H9 (cell line): ENCODE measurements around the gene PPFIA4. TPM values are rescaled to one million over a fixed set of nuclear protein-coding genes. Genes with fewer than 3 reads are reported as not detected.

Source experiments
- DNase-seq: peaks from one replicate; pipeline ENCODE4 v3.0.0-alpha.2; 2017
- H2AFZ ChIP-seq: one replicate; pipeline ENCODE4 v1.6.1; 2013; ENCODE audit warnings: mild to moderate bottlenecking, low read length, control low read depth, moderate library complexity
- H2AK5ac ChIP-seq: 2 replicates; pipeline ENCODE4 v1.6.1; 2013; ENCODE audit warnings: low read length, control low read depth, mixed read lengths; ENCODE audit not compliant: insufficient read length
- H2BK120ac ChIP-seq: one replicate; pipeline ENCODE4 v1.6.1; 2013; ENCODE audit warnings: low read depth, mild to moderate bottlenecking, low read length, control low read depth, inconsistent platforms; ENCODE audit not compliant: poor library complexity, severe bottlenecking
- H2BK12ac ChIP-seq: 2 replicates; pipeline ENCODE4 v1.6.1; 2013; ENCODE audit warnings: low read length, control low read depth, mixed read lengths, low read depth; ENCODE audit not compliant: insufficient read length
- H2BK15ac ChIP-seq: 2 replicates; pipeline ENCODE4 v1.6.1; 2013; ENCODE audit warnings: low read depth, low read length, control low read depth
- H2BK20ac ChIP-seq: one replicate; pipeline ENCODE4 v1.6.1; 2013; ENCODE audit warnings: low read depth, mild to moderate bottlenecking, low read length, control low read depth, inconsistent platforms; ENCODE audit not compliant: poor library complexity, severe bottlenecking
- H2BK5ac ChIP-seq: 2 replicates; pipeline ENCODE4 v1.6.1; 2013; ENCODE audit warnings: low read length, control low read depth, mixed read lengths; ENCODE audit not compliant: insufficient read length
- H3K14ac ChIP-seq: 2 replicates; pipeline ENCODE4 v1.6.1; 2013; ENCODE audit warnings: low read length, control low read depth; ENCODE audit not compliant: insufficient read depth
- H3K18ac ChIP-seq: 2 replicates; pipeline ENCODE4 v1.6.1; 2013; ENCODE audit warnings: low read depth, mild to moderate bottlenecking, mixed read lengths, low read length, control low read depth; ENCODE audit not compliant: insufficient read length
- H3K23ac ChIP-seq: 2 replicates; pipeline ENCODE4 v1.6.1; 2013; ENCODE audit warnings: low read length, control low read depth, mixed read lengths, low read depth; ENCODE audit not compliant: insufficient read length
- H3K23me2 ChIP-seq: 2 replicates; pipeline ENCODE4 v1.6.1; 2013; ENCODE audit warnings: low read depth, mild to moderate bottlenecking, mixed read lengths, low read length, control low read depth; ENCODE audit not compliant: insufficient read length, poor library complexity, severe bottlenecking
- H3K27ac ChIP-seq: 2 replicates; pipeline ENCODE4 v1.5.1; 2013; ENCODE audit warnings: low read length, control low read depth, mixed read lengths, low read depth; ENCODE audit not compliant: insufficient read length
- H3K27me3 ChIP-seq: 2 replicates; pipeline ENCODE4 v1.6.1; 2013; ENCODE audit warnings: low read length, control low read depth, inconsistent platforms; ENCODE audit not compliant: insufficient read depth
- H3K4ac ChIP-seq: 2 replicates; pipeline ENCODE4 v1.6.1; 2013; ENCODE audit warnings: low read depth, mild to moderate bottlenecking, control low read depth, inconsistent platforms, low read length, moderate library complexity
- H3K4me1 ChIP-seq: 2 replicates; pipeline ENCODE4 v1.6.1; 2013; ENCODE audit warnings: low read length, control low read depth, inconsistent platforms; ENCODE audit not compliant: insufficient read depth
- H3K4me2 ChIP-seq: 2 replicates; pipeline ENCODE4 v1.6.1; 2013; ENCODE audit warnings: low read length, control low read depth, mixed read lengths; ENCODE audit not compliant: insufficient read length, insufficient read depth
- H3K56ac ChIP-seq: 2 replicates; pipeline ENCODE4 v1.6.1; 2013; ENCODE audit warnings: low read depth, mild to moderate bottlenecking, mixed read lengths, low read length, control low read depth; ENCODE audit not compliant: insufficient read length
- H3K79me1 ChIP-seq: 2 replicates; pipeline ENCODE4 v1.6.1; 2013; ENCODE audit warnings: low read depth, mild to moderate bottlenecking, moderate library complexity, low read length, control low read depth, inconsistent platforms; ENCODE audit not compliant: insufficient read depth, poor library complexity, severe bottlenecking
- H3K79me2 ChIP-seq: 2 replicates; pipeline ENCODE4 v1.6.1; 2013; ENCODE audit warnings: low read length, control low read depth, inconsistent platforms; ENCODE audit not compliant: insufficient read depth
- H3K9ac ChIP-seq: 2 replicates; pipeline ENCODE4 v1.6.1; 2013; ENCODE audit warnings: low read length, control low read depth, mixed read lengths; ENCODE audit not compliant: insufficient read length; ENCODE audit errors: extremely low read depth
- H3K9me3 ChIP-seq: one replicate; pipeline ENCODE4 v1.6.1; 2013; ENCODE audit warnings: low read depth, low read length, inconsistent platforms; ENCODE audit not compliant: control insufficient read depth
- H3T11ph ChIP-seq: one replicate; pipeline ENCODE4 v1.6.1; 2013; ENCODE audit warnings: mild to moderate bottlenecking, low read length, control low read depth, inconsistent platforms
- H4K20me1 ChIP-seq: one replicate; pipeline ENCODE4 v1.6.1; 2013; ENCODE audit not compliant: control insufficient read depth, insufficient read length, insufficient read depth
- H4K5ac ChIP-seq: 2 replicates; pipeline ENCODE4 v1.6.1; 2013; ENCODE audit warnings: low read depth, mild to moderate bottlenecking, mixed read lengths, low read length, control low read depth; ENCODE audit not compliant: insufficient read length
- H4K8ac ChIP-seq: replicated peaks from 2 replicates; pipeline ENCODE4 v1.6.1; 2013; ENCODE audit warnings: low read length, control low read depth, mixed read lengths, low read depth; ENCODE audit not compliant: insufficient read length
- H4K91ac ChIP-seq: 2 replicates; pipeline ENCODE4 v1.6.1; 2013; ENCODE audit warnings: low read depth, mild to moderate bottlenecking, moderate library complexity, mixed read lengths, low read length, control low read depth; ENCODE audit not compliant: insufficient read length
- H3K27ac Mint-ChIP-seq, 3 experiments: 2 replicates in 2 of 3; 3 replicates in 1 of 3; pipeline ENCODE4 v1.8.0; 2020 to 2021; ENCODE audit warnings: mixed read lengths in 3 of 3, mild to moderate bottlenecking in 1 of 3, moderate library complexity in 1 of 3
- H3K27me3 Mint-ChIP-seq: 2 replicates; pipeline ENCODE4 v1.8.0; 2021; ENCODE audit warnings: low read depth, mild to moderate bottlenecking, moderate library complexity, mixed read lengths
- H3K36me3 Mint-ChIP-seq, 3 experiments: 2 replicates in 2 of 3; 3 replicates in 1 of 3; pipeline ENCODE4 v1.8.0; 2020 to 2021; ENCODE audit warnings: low read depth in 3 of 3, mixed read lengths in 3 of 3; ENCODE audit not compliant: insufficient read depth in 1 of 3
- H3K4me1 Mint-ChIP-seq, 2 experiments: 2 replicates each; pipeline ENCODE4 v1.8.0; 2020; ENCODE audit warnings: mixed read lengths in 2 of 2
- H3K4me3 Mint-ChIP-seq, 2 experiments: 2 replicates in 1 of 2; 3 replicates in 1 of 2; pipeline ENCODE4 v1.8.0; 2020 to 2021; ENCODE audit warnings: mild to moderate bottlenecking in 2 of 2, mixed read lengths in 2 of 2, moderate library complexity in 1 of 2
- H3K9me3 Mint-ChIP-seq, 2 experiments: 2 replicates in 1 of 2; 3 replicates in 1 of 2; pipeline ENCODE4 v1.8.0; 2020; ENCODE audit warnings: mild to moderate bottlenecking in 2 of 2, mixed read lengths in 2 of 2, moderate library complexity in 1 of 2
- WGBS: extraction: QIAGEN DNeasy Blood & Tissue Kit; methylation state at CpG from one replicate; pipeline ENCODE4 v1.1.7; 2013; ENCODE audit warnings: missing lambda C conversion rate, low lambda C conversion rate, mixed read lengths; ENCODE audit not compliant: insufficient read length; ENCODE audit errors: extremely low coverage; 5-methylcytosine and 5-hydroxymethylcytosine counted together
- total RNA-seq: library from RNA; stranded (reverse); gene quantifications from 2 replicates; pipeline ENCODE4 v1.2.1, GENCODE V29; 2021
- TF ChIP-seq, protein P1 (sequence below): fragments of 200-600 bp; sonication (generic); conservative IDR thresholded peaks from 3 replicates; pipeline ENCODE4 v1.8.0; 2021; ENCODE audit warnings: antibody characterized with exemption, mild to moderate bottlenecking

Gene PPFIA4
- total RNA-seq, 1 experiment from 2014 or later: 3.9 TPM

DNA sequence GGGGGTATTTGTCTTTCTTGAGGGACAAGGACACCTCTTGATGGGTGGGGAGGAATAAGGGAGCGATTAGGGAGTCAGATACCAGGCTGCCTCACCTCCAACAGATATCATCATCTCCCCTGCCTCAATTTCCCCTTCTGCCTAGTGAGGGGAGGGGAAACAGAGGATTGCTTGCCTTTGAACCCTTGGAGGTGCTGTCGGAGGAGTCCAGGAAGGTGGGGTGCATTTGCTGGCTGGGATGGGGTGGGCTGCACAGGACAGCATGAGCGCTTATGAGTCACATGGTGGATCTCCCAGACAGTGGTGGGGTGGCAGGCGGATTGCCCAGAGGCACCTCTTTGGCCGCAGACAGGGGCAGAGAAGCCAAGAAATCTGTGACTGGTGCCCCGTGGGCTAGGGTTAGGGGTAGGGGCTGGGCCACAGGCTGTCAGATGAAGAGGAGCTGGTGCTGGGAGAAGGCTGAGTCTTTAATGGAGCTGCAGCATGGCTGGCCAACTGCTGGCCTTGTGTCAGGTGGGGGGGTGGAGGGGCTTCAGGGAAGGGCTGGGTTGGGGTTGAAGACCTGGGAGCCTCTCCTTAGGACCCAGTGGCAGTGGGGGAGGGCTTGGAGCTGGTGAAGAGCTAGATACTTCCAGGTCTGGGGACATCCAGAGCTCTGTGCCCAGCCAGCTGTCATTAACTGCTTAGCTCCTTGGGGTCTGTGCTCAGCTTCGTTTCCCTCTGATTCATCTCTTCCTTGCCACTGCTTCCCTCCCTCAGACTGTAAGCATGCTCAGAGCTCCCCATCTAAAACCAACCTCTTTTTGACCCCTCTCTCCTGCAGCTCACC lies 94.2 kb downstream of the PPFIA4 start:
- Mint-ChIP-seq H3K4me1 (peaks cover 4 to 22% of the 10 kb centered on the region in 2 experiments; a peak in 3 of 4 replicates), H3K9me3 (no peaks in the 10 kb centered on the region; a peak in 1 of 5 replicates), H3K36me3 (no peaks in the 10 kb centered on the region), H3K27me3 (peaks cover 58% of the 10 kb centered on the region), H3K4me3 (no peak overlapping the region), H3K27ac (no peak overlapping the region; a peak in 1 of 7 replicates)
- Histone ChIP-seq H3K27me3 (no peaks in the 10 kb centered on the region), H2BK15ac (no peak overlapping the region), H4K5ac (no peak overlapping the region), H4K20me1 (no peaks in the 10 kb centered on the region), H3K79me2 (no peaks in the 10 kb centered on the region), H3K23ac (no peak overlapping the region), H3K4ac (no peak overlapping the region), H2BK5ac (no peak overlapping the region), H3K14ac (no peak overlapping the region; the same call in 1 of the 2 replicates), H3K56ac (no peak overlapping the region), H3K79me1 (no peaks in the 10 kb centered on the region), H3K27ac (no peak overlapping the region), H3K18ac (no peak overlapping the region), H3K23me2 (no peaks in the 10 kb centered on the region), H3K4me1 (no peaks in the 10 kb centered on the region), H4K8ac (no peak overlapping the region), H2BK20ac (no peak overlapping the region), H2BK12ac (no peak overlapping the region), H4K91ac (no peak overlapping the region), H2AK5ac (no peak overlapping the region), H2BK120ac (no peak overlapping the region), H3K4me2 (no peak overlapping the region), H3K9me3 (no peaks in the 10 kb centered on the region), H3K9ac (no peak overlapping the region), H3T11ph (no peak overlapping the region), H2AFZ (no peak overlapping the region)
- TF ChIP-seq, protein P1, sequence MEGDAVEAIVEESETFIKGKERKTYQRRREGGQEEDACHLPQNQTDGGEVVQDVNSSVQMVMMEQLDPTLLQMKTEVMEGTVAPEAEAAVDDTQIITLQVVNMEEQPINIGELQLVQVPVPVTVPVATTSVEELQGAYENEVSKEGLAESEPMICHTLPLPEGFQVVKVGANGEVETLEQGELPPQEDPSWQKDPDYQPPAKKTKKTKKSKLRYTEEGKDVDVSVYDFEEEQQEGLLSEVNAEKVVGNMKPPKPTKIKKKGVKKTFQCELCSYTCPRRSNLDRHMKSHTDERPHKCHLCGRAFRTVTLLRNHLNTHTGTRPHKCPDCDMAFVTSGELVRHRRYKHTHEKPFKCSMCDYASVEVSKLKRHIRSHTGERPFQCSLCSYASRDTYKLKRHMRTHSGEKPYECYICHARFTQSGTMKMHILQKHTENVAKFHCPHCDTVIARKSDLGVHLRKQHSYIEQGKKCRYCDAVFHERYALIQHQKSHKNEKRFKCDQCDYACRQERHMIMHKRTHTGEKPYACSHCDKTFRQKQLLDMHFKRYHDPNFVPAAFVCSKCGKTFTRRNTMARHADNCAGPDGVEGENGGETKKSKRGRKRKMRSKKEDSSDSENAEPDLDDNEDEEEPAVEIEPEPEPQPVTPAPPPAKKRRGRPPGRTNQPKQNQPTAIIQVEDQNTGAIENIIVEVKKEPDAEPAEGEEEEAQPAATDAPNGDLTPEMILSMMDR: no peak
- peak; percentile 14 for DNase-seq
- no CpG with 5 or more reads among the region's 7 CpGs for WGBS
